ENCODE results near the gene MACROD1.

MACROD1 gene

DNA sequence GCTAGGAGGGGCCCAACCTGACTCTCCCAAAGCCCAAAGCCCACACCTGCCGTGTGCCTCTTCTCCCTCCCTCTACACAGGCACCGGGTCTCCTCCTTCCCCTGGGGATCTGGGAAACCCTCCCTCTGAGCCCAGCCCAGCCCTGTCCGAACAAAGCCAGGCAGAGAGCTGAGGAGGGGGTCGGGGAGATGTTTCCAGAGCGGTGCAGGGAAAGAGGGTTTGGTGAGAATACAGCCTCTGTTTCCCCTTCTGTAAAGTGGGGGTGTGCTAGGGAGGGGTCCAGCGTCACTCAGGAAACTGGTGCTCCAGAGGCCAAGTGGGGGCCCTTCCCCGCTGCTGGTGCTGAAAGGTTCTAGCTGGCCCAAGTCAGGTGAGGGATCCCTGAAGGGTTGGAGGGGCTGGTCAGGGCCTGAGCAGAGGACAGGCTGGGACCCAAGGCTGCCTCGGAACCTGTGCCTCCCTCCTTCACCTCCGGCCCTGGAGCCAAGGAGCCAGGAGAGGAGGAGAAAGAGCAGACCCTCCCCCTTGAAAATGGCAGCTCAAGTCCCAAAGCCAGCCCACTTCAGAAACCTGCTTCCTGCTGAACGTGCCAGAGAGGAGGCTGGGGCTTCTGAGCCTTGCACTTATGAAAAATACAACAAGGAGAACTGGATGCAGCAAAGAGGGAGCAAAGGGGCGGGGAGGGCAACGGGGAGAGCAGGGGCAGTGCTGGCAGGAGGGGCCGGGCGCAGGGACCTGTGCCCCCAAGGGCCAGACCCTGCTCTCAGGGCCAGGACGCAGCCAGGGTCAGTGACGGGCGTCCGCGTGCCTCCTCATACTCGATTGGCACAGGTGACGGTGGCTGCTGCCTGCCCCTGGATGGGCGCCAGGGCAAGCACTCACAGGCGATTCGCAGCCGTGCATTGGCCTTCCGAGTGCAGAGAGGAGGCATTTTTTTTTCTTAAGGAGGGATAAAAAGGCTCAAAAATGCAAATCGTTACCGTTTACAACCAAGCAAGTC lies 43.2 kb downstream of the MACROD1 start:
- Histone ChIP-seq H3K9me3 (ENCODE audit: control insufficient read depth, low read length) (no peaks in the 10 kb centered on the region), H3K27me3 (replicated peaks; ENCODE audit: control insufficient read depth, insufficient read depth, low read length, poor library complexity, severe bottlenecking) (no peaks in the 10 kb centered on the region), H3K27ac (ENCODE audit: insufficient read depth, low read length, poor library complexity, severe bottlenecking) (no peak overlapping the region), H3K36me3 (ENCODE audit: control insufficient read depth, insufficient read depth, low read length) (no peaks in the 10 kb centered on the region), H3K4me3 (ENCODE audit: insufficient read depth, low read depth, low read length, poor library complexity, severe bottlenecking) (no peak overlapping the region), H3K4me1 (ENCODE audit: control insufficient read depth, insufficient read depth, low read length, poor library complexity, severe bottlenecking) (no peaks in the 10 kb centered on the region)
- no peak for DNase-seq

DNA sequence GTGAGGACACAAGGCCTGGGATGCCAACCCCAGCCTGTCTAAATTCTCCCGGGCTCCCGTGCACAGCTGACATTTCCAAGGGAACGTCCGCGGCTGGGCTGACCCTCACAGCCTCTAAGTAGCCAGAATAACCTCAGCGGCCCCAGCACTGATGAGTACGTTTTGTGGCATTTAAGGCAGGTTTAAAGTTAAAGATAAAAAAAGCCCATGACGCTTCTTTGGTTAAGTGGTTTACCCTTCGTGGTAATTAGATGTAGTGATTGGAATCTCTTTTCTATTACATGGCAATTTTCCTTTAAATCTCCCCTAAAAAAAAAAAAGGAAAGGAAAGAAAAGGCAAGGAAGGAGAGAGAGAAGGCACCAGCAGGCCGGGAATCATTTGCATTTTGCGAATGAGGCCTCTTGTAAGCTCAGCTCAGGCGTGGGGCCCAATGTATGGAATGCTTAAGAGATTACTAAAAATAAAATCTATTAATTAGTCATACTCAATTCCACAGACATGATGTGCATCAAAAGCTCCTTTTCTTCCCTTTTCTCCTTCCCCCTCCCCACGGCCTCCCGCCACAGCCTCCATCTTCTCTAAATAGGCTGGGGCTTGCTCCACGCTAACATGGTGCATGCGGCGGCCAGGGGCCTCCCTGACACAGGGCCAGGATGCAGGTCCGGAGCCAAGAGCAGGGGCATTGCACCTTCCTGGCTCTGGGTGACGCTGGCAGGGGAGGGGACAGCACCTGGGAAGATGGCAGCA lies 44.1 kb downstream of the MACROD1 start:
- Histone ChIP-seq H3K9me3 (ENCODE audit: control insufficient read depth, low read length) (no peaks in the 10 kb centered on the region), H3K4me3 (ENCODE audit: insufficient read depth, low read depth, low read length, poor library complexity, severe bottlenecking) (no peak overlapping the region), H3K27ac (ENCODE audit: insufficient read depth, low read length, poor library complexity, severe bottlenecking) (no peak overlapping the region), H3K4me1 (ENCODE audit: control insufficient read depth, insufficient read depth, low read length, poor library complexity, severe bottlenecking) (no peaks in the 10 kb centered on the region), H3K27me3 (replicated peaks; ENCODE audit: control insufficient read depth, insufficient read depth, low read length, poor library complexity, severe bottlenecking) (no peaks in the 10 kb centered on the region), H3K36me3 (ENCODE audit: control insufficient read depth, insufficient read depth, low read length) (no peaks in the 10 kb centered on the region)
- DNase-seq = no peak

DNA sequence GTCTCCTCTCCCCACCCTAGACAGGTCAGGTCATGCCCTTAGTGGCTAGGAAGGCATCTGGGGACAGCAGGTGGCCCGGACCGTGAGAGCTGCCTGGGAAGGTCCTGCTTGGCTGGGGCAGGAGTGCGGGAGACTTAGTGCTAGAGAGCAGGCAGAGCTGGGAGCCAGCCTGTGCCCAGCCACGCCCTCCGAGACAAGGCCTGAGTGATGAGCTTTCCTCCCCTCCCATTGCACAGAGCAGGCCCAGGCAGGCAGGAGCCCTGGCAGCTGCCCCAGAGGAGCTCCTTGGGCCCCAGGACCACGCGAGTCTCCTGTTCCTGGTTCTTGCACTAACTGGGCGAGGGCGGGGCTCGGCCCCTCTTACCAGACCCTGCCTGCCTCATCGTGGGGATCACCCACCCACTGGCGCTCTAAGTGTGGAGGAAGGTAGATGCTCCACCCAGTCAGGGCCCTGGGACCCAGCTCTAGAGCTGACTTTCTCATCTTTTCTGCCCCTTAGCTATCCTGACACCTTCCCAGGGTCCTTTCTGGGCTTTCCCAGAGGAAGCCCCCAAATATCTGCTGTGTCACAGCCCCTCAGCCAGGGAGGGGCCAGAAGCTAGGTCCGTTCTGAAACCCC lies 44.9 kb downstream of the MACROD1 start:
- Histone ChIP-seq H3K4me3 (ENCODE audit: insufficient read depth, low read depth, low read length, poor library complexity, severe bottlenecking) (no peak overlapping the region), H3K4me1 (ENCODE audit: control insufficient read depth, insufficient read depth, low read length, poor library complexity, severe bottlenecking) (no peaks in the 10 kb centered on the region), H3K9me3 (ENCODE audit: control insufficient read depth, low read length) (no peaks in the 10 kb centered on the region), H3K27ac (ENCODE audit: insufficient read depth, low read length, poor library complexity, severe bottlenecking) (no peak overlapping the region), H3K36me3 (ENCODE audit: control insufficient read depth, insufficient read depth, low read length) (no peaks in the 10 kb centered on the region), H3K27me3 (replicated peaks; ENCODE audit: control insufficient read depth, insufficient read depth, low read length, poor library complexity, severe bottlenecking) (no peaks in the 10 kb centered on the region)
- no peak for DNase-seq

DNA sequence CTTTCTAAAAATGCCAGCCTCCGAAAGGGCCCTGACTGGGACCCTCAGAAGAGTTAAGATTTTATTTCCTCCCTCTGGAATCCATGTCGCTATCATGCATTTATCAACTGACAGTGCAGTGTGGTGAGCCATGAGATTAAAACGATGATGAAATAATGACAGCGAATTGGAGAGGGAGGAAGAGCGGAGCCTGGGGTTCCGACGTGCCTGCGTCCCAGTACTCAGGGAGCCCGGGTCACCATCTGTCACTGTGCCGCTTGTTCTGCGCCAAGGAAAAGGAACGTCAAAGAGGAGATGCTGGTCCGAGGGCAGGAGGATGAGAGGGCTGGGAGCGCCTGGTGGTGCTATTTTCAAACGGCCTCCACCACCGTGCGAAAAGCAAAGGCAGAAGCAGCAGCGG lies 46.2 kb downstream of the MACROD1 start:
- Histone ChIP-seq H3K4me3 (ENCODE audit: insufficient read depth, low read depth, low read length, poor library complexity, severe bottlenecking) (no peak overlapping the region), H3K4me1 (ENCODE audit: control insufficient read depth, insufficient read depth, low read length, poor library complexity, severe bottlenecking) (no peaks in the 10 kb centered on the region), H3K27me3 (replicated peaks; ENCODE audit: control insufficient read depth, insufficient read depth, low read length, poor library complexity, severe bottlenecking) (no peaks in the 10 kb centered on the region), H3K9me3 (ENCODE audit: control insufficient read depth, low read length) (no peaks in the 10 kb centered on the region), H3K36me3 (ENCODE audit: control insufficient read depth, insufficient read depth, low read length) (no peaks in the 10 kb centered on the region), H3K27ac (ENCODE audit: insufficient read depth, low read length, poor library complexity, severe bottlenecking) (no peak overlapping the region)
- DNase-seq = no peak

DNA sequence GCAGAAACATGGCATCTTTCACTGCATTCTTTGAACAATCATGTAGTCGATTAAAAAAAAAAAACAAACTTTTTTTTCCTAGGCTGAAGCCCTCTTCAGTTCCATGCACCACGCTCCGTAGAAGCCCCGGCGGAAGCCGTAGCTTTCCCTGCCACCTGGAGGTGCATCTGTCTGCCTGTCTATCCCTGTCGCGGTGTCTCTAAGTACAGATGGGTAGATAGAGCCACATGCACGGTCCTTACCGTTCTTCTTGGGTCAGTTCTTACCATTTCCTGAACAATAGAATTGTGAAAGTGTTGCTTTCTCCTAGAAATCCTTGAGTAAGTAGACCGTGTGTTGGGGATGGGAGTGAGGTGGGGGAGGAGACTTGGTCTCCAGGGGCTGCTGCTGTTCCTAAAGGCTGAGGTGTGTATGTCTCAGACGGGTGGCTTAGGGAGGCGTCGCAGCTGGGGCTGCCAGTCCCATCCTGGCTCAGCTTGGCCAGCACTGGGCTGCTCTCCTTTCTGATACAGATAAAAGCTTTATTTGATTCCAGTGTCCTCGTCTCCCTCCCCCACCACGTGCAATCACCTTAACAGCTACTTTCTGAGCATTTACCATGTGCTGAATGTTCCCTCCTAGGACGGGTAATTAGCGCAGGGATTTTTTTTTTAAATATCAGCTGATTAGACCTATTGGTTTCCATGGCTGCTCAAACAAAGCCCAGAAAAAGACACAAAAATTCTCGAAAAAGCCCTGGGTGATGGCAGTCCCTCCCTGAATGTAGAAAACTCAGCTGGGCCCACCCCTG lies 46.8 kb downstream of the MACROD1 start:
- no peaks in the 10 kb centered on the region for H3K9me3 ChIP-seq (ENCODE audit: control insufficient read depth, low read length)
- H3K4me3 ChIP-seq (ENCODE audit: insufficient read depth, low read depth, low read length, poor library complexity, severe bottlenecking) = no peak overlapping the region
- H3K27me3 ChIP-seq (replicated peaks; ENCODE audit: control insufficient read depth, insufficient read depth, low read length, poor library complexity, severe bottlenecking) = no peaks in the 10 kb centered on the region
- DNase-seq = no peak
- no peaks in the 10 kb centered on the region for H3K4me1 ChIP-seq (ENCODE audit: control insufficient read depth, insufficient read depth, low read length, poor library complexity, severe bottlenecking)
- H3K27ac ChIP-seq (ENCODE audit: insufficient read depth, low read length, poor library complexity, severe bottlenecking) = no peak overlapping the region
- H3K36me3 ChIP-seq (ENCODE audit: control insufficient read depth, insufficient read depth, low read length) = no peaks in the 10 kb centered on the region

DNA sequence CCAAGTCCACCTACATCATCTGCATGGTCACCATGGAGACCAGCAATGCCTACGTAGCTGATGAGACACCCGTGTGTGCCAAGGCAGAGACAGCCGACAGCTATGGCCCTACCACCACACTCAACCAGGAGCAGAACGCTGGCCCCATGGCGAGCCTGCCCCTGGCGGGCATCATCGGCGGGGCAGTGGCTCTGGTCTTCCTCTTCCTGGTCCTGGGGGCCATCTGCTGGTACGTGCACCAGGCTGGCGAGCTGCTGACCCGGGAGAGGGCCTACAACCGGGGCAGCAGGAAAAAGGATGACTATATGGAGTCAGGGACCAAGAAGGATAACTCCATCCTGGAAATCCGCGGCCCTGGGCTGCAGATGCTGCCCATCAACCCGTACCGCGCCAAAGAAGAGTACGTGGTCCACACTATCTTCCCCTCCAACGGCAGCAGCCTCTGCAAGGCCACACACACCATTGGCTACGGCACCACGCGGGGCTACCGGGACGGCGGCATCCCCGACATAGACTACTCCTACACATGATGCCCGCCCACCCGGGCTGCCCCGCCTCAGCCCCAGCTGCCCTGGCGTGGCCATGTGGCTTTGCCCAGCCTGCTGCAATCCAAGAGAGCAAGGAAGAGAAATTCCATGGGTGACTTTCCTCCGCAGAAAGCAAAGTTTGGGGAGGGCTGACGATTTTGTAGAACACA lies 48.0 kb downstream of the MACROD1 start:
- no peak overlapping the region for H3K27ac ChIP-seq (ENCODE audit: insufficient read depth, low read length, poor library complexity, severe bottlenecking)
- no peaks in the 10 kb centered on the region for H3K27me3 ChIP-seq (replicated peaks; ENCODE audit: control insufficient read depth, insufficient read depth, low read length, poor library complexity, severe bottlenecking)
- H3K4me1 ChIP-seq (ENCODE audit: control insufficient read depth, insufficient read depth, low read length, poor library complexity, severe bottlenecking) = no peaks in the 10 kb centered on the region
- H3K9me3 ChIP-seq (ENCODE audit: control insufficient read depth, low read length) = no peaks in the 10 kb centered on the region
- H3K4me3 ChIP-seq (ENCODE audit: insufficient read depth, low read depth, low read length, poor library complexity, severe bottlenecking) = no peak overlapping the region
- no peak for DNase-seq
- no peaks in the 10 kb centered on the region for H3K36me3 ChIP-seq (ENCODE audit: control insufficient read depth, insufficient read depth, low read length)

DNA sequence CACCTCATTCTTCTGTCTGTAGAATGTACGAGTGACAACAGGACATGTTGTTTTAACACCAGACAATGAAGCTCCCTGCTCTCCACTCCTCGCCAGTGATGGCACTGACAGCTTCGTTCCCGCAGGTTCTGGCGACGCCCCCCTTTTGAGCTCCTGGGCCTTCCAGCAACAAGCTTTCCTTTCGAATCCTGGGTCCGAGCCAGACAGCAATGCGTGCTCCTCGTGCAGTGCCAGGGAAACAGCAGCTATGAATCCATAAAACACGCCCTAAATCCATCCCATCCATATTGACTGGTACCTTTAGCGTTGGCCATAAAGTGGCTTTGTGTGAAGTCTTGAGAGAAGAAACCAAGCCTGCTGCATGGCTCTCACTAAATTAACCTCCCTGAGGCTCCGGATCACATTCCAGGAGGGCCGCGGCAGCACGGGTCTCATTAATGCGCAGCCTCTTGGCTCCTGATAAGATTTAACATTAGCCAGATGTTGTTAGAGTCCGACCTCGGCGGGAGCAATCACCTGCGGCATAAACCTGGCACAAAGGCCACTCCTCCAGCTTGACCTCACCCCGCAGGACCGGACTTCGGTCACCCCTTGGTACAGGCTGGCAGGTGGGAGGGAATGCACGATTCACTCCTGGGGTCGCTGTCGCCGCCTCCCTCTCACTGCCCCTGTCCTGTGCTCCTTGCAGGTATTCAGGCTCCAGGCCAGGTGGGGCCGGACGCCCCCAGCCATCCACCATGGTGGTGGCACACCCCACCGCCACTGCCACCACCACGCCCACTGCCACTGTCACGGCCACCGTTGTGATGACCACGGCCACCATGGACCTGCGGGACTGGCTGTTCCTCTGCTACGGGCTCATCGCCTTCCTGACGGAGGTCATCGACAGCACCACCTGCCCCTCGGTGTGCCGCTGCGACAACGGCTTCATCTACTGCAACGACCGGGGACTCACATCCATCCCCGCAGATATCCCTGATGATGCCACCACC lies 50.1 kb downstream of the MACROD1 start:
- Histone ChIP-seq H3K4me3 (ENCODE audit: insufficient read depth, low read depth, low read length, poor library complexity, severe bottlenecking) (no peak overlapping the region), H3K36me3 (ENCODE audit: control insufficient read depth, insufficient read depth, low read length) (no peaks in the 10 kb centered on the region), H3K9me3 (ENCODE audit: control insufficient read depth, low read length) (no peaks in the 10 kb centered on the region), H3K27me3 (replicated peaks; ENCODE audit: control insufficient read depth, insufficient read depth, low read length, poor library complexity, severe bottlenecking) (no peaks in the 10 kb centered on the region), H3K27ac (ENCODE audit: insufficient read depth, low read length, poor library complexity, severe bottlenecking) (no peak overlapping the region), H3K4me1 (ENCODE audit: control insufficient read depth, insufficient read depth, low read length, poor library complexity, severe bottlenecking) (no peaks in the 10 kb centered on the region)
- no peak for DNase-seq

DNA sequence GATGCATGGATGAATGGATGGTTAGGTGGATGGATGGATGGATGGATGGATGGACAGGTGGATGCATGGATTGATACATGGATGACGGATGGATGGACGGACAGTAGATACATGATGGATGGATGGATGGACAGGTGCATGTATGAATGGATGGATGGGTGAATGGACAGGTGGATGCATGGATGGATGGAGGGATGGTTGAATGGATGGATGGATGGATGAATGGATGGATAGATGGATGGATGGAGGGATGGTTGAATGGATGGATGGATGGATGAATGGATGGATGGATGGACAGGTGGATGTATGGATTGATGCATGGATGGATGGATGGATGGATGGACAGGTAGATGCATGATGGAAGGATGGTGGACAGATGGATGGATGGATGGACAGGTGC lies 51.7 kb downstream of the MACROD1 start:
- DNase-seq = no peak
- H3K4me3 ChIP-seq (ENCODE audit: insufficient read depth, low read depth, low read length, poor library complexity, severe bottlenecking) = no peak overlapping the region
- no peaks in the 10 kb centered on the region for H3K27me3 ChIP-seq (replicated peaks; ENCODE audit: control insufficient read depth, insufficient read depth, low read length, poor library complexity, severe bottlenecking)
- no peak overlapping the region for H3K27ac ChIP-seq (ENCODE audit: insufficient read depth, low read length, poor library complexity, severe bottlenecking)
- no peaks in the 10 kb centered on the region for H3K9me3 ChIP-seq (ENCODE audit: control insufficient read depth, low read length)
- H3K4me1 ChIP-seq (ENCODE audit: control insufficient read depth, insufficient read depth, low read length, poor library complexity, severe bottlenecking) = no peaks in the 10 kb centered on the region
- H3K36me3 ChIP-seq (ENCODE audit: control insufficient read depth, insufficient read depth, low read length) = no peaks in the 10 kb centered on the region

Data from effector memory CD4-positive, alpha-beta T cell (primary cell).